Neural cell (in vitro differentiated cells): ENCODE measurements around the gene CACNA1C. TPM values are rescaled to one million over a fixed set of nuclear protein-coding genes. Genes with fewer than 3 reads are reported as not detected.

ENCODE experiments used
- H2AFZ ChIP-seq: fragments of 200-600, 300-800 bp; sonication (generic), shearing (Covaris generic); 2 replicates; pipeline ENCODE4 v1.6.0; 2014; ENCODE audit warnings: low read depth, mild to moderate bottlenecking, antibody characterized with exemption, low read length, moderate library complexity
- H3F3A ChIP-seq: fragments of 200-600 bp; shearing (Covaris generic); 2 replicates; pipeline ENCODE4 v1.6.1; 2016; ENCODE audit warnings: mild to moderate bottlenecking, moderate library complexity, mixed read lengths, antibody characterized with exemption, low read length; ENCODE audit not compliant: insufficient read depth, poor library complexity, severe bottlenecking
- H3K27ac ChIP-seq: fragments of 200-600, 300-800 bp; sonication (generic), shearing (Covaris generic); 2 replicates; pipeline ENCODE4 v1.5.1; 2014; ENCODE audit warnings: mild to moderate bottlenecking, low read length, moderate library complexity
- H3K27me3 ChIP-seq: fragments of 300-800, 200-600 bp; sonication (generic), shearing (Covaris generic); 2 replicates; pipeline ENCODE4 v1.6.0; 2014; ENCODE audit warnings: mild to moderate bottlenecking, low read depth, low read length, moderate library complexity; ENCODE audit not compliant: insufficient read depth
- H3K36me3 ChIP-seq: fragments of 300-800, 200-600 bp; sonication (generic), shearing (Covaris generic); 2 replicates; pipeline ENCODE4 v1.5.1; 2014; ENCODE audit warnings: mild to moderate bottlenecking, antibody characterized with exemption, low read length, moderate library complexity; ENCODE audit not compliant: insufficient read depth
- H3K4me2 ChIP-seq: fragments of 300-800, 200-600 bp; sonication (generic), shearing (Covaris generic); 2 replicates; pipeline ENCODE4 v1.6.0; 2014; ENCODE audit warnings: mild to moderate bottlenecking, low read length
- H3K4me3 ChIP-seq: fragments of 300-800, 200-600 bp; sonication (generic), shearing (Covaris generic); 2 replicates; pipeline ENCODE4 v1.5.1; 2014; ENCODE audit warnings: mild to moderate bottlenecking, low read length, moderate library complexity
- H3K79me2 ChIP-seq: fragments of 200-600 bp; shearing (Covaris generic); replicated peaks from 2 replicates; pipeline ENCODE4 v1.6.0; 2014; ENCODE audit warnings: mild to moderate bottlenecking, low read length, moderate library complexity; ENCODE audit not compliant: insufficient read depth
- H3K9ac ChIP-seq: fragments of 300-800, 200-600 bp; sonication (generic), shearing (Covaris generic); 2 replicates; pipeline ENCODE4 v1.6.1; 2016; ENCODE audit warnings: mild to moderate bottlenecking, low read length, mixed read lengths
- H3K9me2 ChIP-seq: fragments of 200-600 bp; shearing (Covaris generic); 2 replicates; pipeline ENCODE4 v1.6.1; 2016; ENCODE audit warnings: mild to moderate bottlenecking, low read length, mixed read lengths; ENCODE audit not compliant: insufficient read depth
- H3K9me3 ChIP-seq: fragments of 200-600, 300-800 bp; sonication (generic), shearing (Covaris generic); 2 replicates; pipeline ENCODE4 v1.6.1; 2016; ENCODE audit warnings: mild to moderate bottlenecking, mixed run types, low read length, moderate library complexity, mixed read lengths
- H4K20me1 ChIP-seq: fragments of 200-600 bp; shearing (Covaris generic); 2 replicates; pipeline ENCODE4 v1.6.1; 2016; ENCODE audit warnings: mild to moderate bottlenecking, mixed run types; ENCODE audit not compliant: insufficient read depth
- EP300 ChIP-seq: fragments of 450-650 bp; conservative IDR thresholded peaks from 2 replicates; pipeline ENCODE4 v1.6.1; 2014; ENCODE audit warnings: antibody characterized with exemption, mild to moderate bottlenecking, moderate library complexity; ENCODE audit not compliant: poor library complexity, severe bottlenecking
- EZH2 ChIP-seq: fragments of 200-600, 300-800 bp; shearing (Covaris generic), sonication (generic); IDR thresholded peaks from 2 replicates; pipeline ENCODE4 v1.6.1; 2014; ENCODE audit warnings: antibody characterized with exemption, low read length, borderline replicate concordance, mild to moderate bottlenecking; ENCODE audit not compliant: insufficient read depth, poor library complexity, severe bottlenecking
- MXI1 ChIP-seq: fragments of 450-650 bp; conservative IDR thresholded peaks from 2 replicates; pipeline ENCODE4 v1.6.1; 2014; ENCODE audit warnings: antibody characterized with exemption, mild to moderate bottlenecking; ENCODE audit not compliant: poor library complexity, severe bottlenecking
- POLR2AphosphoS5 ChIP-seq: IDR thresholded peaks from 2 replicates; pipeline ENCODE4 v1.6.1; 2012
- RAD21 ChIP-seq: fragments of 450-650 bp; conservative IDR thresholded peaks from 2 replicates; pipeline ENCODE4 v1.6.1; 2014; ENCODE audit warnings: antibody characterized with exemption, mild to moderate bottlenecking, moderate library complexity
- SMC3 ChIP-seq: fragments of 450-650 bp; conservative IDR thresholded peaks from 2 replicates; pipeline ENCODE4 v1.6.1; 2014; ENCODE audit warnings: antibody characterized with exemption, mild to moderate bottlenecking, moderate library complexity; ENCODE audit not compliant: poor library complexity
- TAF1 ChIP-seq: IDR thresholded peaks from 2 replicates; pipeline ENCODE4 v1.6.1; 2012; ENCODE audit warnings: low read depth
- polyA plus RNA-seq: library from polyadenylated mRNA; depleted of rRNA; stranded (reverse); fragments of >200 nt; gene quantifications from 2 replicates; pipeline ENCODE4 v1.2.3, GENCODE V29; 2014
- TF ChIP-seq, protein P1 (sequence below): IDR thresholded peaks from 2 replicates; pipeline ENCODE4 v1.6.1; 2012; ENCODE audit warnings: borderline replicate concordance

Gene CACNA1C
- polyA plus RNA-seq, 1 donor from 2014 or later: 9.7 TPM

DNA sequence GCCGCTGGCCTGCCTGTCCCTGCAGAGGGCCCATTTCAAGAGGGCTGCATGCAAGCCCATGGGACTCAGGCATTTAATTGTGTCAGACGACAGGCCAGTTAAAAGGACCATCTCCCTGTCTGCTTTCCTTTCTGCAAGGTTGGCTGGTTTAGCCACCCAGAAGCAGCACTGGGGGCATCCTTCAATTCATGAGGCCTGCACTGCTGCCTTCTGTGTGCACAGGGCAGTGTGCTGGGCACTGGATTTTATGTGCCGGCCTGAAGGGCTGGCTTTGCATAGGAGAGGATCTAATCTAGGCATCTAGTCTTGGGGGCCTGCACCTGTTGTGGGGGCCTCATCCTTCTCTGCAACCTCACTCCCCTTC, 627.9 kb downstream of the CACNA1C start:
- no peaks in the 10 kb centered on the region for H3K9me2 ChIP-seq
- no peak overlapping the region for H2AFZ ChIP-seq
- no peaks in the 10 kb centered on the region for H3K27me3 ChIP-seq
- H3K9me3 ChIP-seq: no peaks in the 10 kb centered on the region
- H3K9ac ChIP-seq: no peak overlapping the region
- no peak overlapping the region for H3K27ac ChIP-seq
- no peak overlapping the region for H3K4me3 ChIP-seq
- H4K20me1 ChIP-seq: no peaks in the 10 kb centered on the region
- H3K4me2 ChIP-seq: no peak overlapping the region
- H3K79me2 ChIP-seq: no peaks in the 10 kb centered on the region
- TF ChIP-seq TAF1: no peak
- TF ChIP-seq RAD21: no peak
- no peak for TF ChIP-seq MXI1
- TF ChIP-seq, protein P1, sequence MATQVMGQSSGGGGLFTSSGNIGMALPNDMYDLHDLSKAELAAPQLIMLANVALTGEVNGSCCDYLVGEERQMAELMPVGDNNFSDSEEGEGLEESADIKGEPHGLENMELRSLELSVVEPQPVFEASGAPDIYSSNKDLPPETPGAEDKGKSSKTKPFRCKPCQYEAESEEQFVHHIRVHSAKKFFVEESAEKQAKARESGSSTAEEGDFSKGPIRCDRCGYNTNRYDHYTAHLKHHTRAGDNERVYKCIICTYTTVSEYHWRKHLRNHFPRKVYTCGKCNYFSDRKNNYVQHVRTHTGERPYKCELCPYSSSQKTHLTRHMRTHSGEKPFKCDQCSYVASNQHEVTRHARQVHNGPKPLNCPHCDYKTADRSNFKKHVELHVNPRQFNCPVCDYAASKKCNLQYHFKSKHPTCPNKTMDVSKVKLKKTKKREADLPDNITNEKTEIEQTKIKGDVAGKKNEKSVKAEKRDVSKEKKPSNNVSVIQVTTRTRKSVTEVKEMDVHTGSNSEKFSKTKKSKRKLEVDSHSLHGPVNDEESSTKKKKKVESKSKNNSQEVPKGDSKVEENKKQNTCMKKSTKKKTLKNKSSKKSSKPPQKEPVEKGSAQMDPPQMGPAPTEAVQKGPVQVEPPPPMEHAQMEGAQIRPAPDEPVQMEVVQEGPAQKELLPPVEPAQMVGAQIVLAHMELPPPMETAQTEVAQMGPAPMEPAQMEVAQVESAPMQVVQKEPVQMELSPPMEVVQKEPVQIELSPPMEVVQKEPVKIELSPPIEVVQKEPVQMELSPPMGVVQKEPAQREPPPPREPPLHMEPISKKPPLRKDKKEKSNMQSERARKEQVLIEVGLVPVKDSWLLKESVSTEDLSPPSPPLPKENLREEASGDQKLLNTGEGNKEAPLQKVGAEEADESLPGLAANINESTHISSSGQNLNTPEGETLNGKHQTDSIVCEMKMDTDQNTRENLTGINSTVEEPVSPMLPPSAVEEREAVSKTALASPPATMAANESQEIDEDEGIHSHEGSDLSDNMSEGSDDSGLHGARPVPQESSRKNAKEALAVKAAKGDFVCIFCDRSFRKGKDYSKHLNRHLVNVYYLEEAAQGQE: no peak
- no peak for TF ChIP-seq POLR2AphosphoS5
- TF ChIP-seq EZH2: no peak
- TF ChIP-seq SMC3: no peak
- H3F3A ChIP-seq: no peaks in the 10 kb centered on the region
- H3K36me3 ChIP-seq: no peaks in the 10 kb centered on the region

DNA sequence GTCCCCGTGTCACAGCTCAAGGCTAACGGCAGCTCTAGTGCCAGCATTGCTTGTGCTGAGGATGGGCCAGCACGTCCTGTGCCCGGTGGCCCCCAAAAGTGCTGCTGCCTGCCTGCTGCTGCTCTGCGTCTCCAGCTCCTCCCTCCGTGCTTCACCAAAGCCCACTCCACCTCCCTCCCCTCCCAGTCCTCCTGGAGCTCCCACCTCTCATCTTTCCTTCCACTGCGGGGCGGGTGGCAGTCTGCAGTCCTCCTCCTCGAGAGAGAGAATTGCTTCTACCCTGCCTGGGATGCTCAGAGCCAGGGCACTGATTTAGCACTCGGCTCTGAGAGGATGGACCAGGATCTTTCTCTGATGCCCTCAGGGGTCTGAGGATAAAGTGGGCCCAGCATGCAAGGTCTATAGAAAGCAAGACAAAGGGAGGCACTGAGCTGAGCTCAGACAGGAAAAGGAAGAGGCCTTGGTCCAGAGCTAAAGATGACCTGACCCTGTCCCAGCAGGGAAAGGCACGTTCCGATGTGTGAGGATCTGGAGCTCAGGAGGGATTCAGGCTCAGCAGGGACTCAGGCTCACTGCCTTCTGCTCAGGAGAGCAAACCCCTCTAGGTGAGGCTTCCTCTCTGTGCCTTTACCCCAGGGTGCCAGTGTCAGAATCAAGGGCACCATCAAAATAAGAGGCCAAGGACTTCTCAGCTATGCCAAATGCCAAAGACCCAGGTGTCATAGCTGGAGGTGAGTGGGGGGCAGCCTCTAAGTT, 628.8 kb downstream of the CACNA1C start:
- Histone ChIP-seq H3K79me2 (no peaks in the 10 kb centered on the region), H3K36me3 (no peaks in the 10 kb centered on the region), H3K27me3 (no peaks in the 10 kb centered on the region), H3K4me3 (no peak overlapping the region), H3K9ac (no peak overlapping the region), H4K20me1 (no peaks in the 10 kb centered on the region), H3K27ac (no peak overlapping the region), H3F3A (no peaks in the 10 kb centered on the region), H3K9me3 (no peaks in the 10 kb centered on the region), H3K4me2 (no peak overlapping the region), H2AFZ (no peak overlapping the region), H3K9me2 (no peaks in the 10 kb centered on the region)
- TF ChIP-seq MXI1 (no peak), POLR2AphosphoS5 (no peak), EP300 (no peak), RAD21 (no peak), TAF1 (no peak), SMC3 (no peak)
- TF ChIP-seq, protein P1: no peak
